Nephron progenitor cell (in vitro differentiated cells): ENCODE measurements around the gene CD48.

Experiments used
- DNase-seq: peaks from one replicate; pipeline ENCODE4 v3.0.0; 2021
- H3K27ac Mint-ChIP-seq: 2 replicates; pipeline ENCODE4 v1.8.0; 2021; ENCODE audit warnings: mild to moderate bottlenecking, moderate library complexity, mixed read lengths
- H3K27me3 Mint-ChIP-seq: 2 replicates; pipeline ENCODE4 v1.8.0; 2021; ENCODE audit warnings: mild to moderate bottlenecking, low read depth, mixed read lengths; ENCODE audit not compliant: poor library complexity
- H3K36me3 Mint-ChIP-seq: 2 replicates; pipeline ENCODE4 v1.8.0; 2021; ENCODE audit warnings: low read depth, mixed read lengths
- H3K4me1 Mint-ChIP-seq: 2 replicates; pipeline ENCODE4 v1.8.0; 2021; ENCODE audit warnings: mixed read lengths
- H3K4me3 Mint-ChIP-seq: 2 replicates; pipeline ENCODE4 v1.8.0; 2021; ENCODE audit warnings: mild to moderate bottlenecking, moderate library complexity, mixed read lengths
- H3K9me3 Mint-ChIP-seq: 2 replicates; pipeline ENCODE4 v1.8.0; 2021; ENCODE audit warnings: mild to moderate bottlenecking, moderate library complexity, mixed read lengths
- CTCF ChIP-seq: fragments of 200-600 bp; sonication (generic); IDR thresholded peaks from 2 replicates; pipeline ENCODE4 v1.5.0; 2021; ENCODE audit warnings: antibody characterized with exemption

CD48 gene

GRCh38 chr1:160711602-160712311 is at the start of gene CD48:
CD48 (minus strand) TSS chr1:160711822; CDS start chr1:160711763, 59 bp downstream.
- no peak within 1 kb of the TSS for H3K4me3 Mint-ChIP-seq
- H3K27ac Mint-ChIP-seq = no peak within 1 kb of the TSS
- no peaks in the 10 kb centered on the region for H3K36me3 Mint-ChIP-seq
- no peak for TF ChIP-seq CTCF
- no peaks in the 10 kb centered on the region for H3K4me1 Mint-ChIP-seq
- no peak for DNase-seq
- peaks cover 5% of the 10 kb centered on the region for H3K27me3 Mint-ChIP-seq
- H3K9me3 Mint-ChIP-seq = no peaks in the 10 kb centered on the region

- Mint-ChIP-seq H3K36me3 (no peaks in the 10 kb centered on the region), H3K27me3 (peaks cover 3% of the 10 kb centered on the region), H3K4me1 (no peaks in the 10 kb centered on the region), H3K9me3 (no peaks in the 10 kb centered on the region), H3K4me3 (no peak overlapping the region), H3K27ac (no peak overlapping the region)
- no peak for DNase-seq
- TF ChIP-seq CTCF = no peak
Observed at GRCh38 chr1:160761046-160761445, 49.4 kb upstream of the CD48 start.

- H3K4me3 Mint-ChIP-seq = no peak overlapping the region
- DNase-seq = no peak
- no peaks in the 10 kb centered on the region for H3K4me1 Mint-ChIP-seq
- peaks cover 3% of the 10 kb centered on the region for H3K27me3 Mint-ChIP-seq
- no peak overlapping the region for H3K27ac Mint-ChIP-seq
- H3K9me3 Mint-ChIP-seq = no peaks in the 10 kb centered on the region
- no peak for TF ChIP-seq CTCF
- no peaks in the 10 kb centered on the region for H3K36me3 Mint-ChIP-seq
Observed at GRCh38 chr1:160759740-160760139, 48.1 kb upstream of the CD48 start.

- Mint-ChIP-seq H3K9me3 (no peaks in the 10 kb centered on the region), H3K27ac (no peak overlapping the region), H3K36me3 (no peaks in the 10 kb centered on the region), H3K4me3 (no peak overlapping the region), H3K27me3 (peaks cover 9% of the 10 kb centered on the region), H3K4me1 (no peaks in the 10 kb centered on the region)
- TF ChIP-seq CTCF = no peak
- DNase-seq = no peak
Observed at GRCh38 chr1:160758521-160758920, 46.9 kb upstream of the CD48 start.

- TF ChIP-seq CTCF = no peak
- no peak for DNase-seq
- Mint-ChIP-seq H3K4me1 (no peaks in the 10 kb centered on the region), H3K9me3 (no peaks in the 10 kb centered on the region), H3K4me3 (no peak overlapping the region), H3K27ac (no peak overlapping the region), H3K36me3 (no peaks in the 10 kb centered on the region), H3K27me3 (peaks cover 13% of the 10 kb centered on the region)
Observed at GRCh38 chr1:160756849-160757201, 45.2 kb upstream of the CD48 start.
